Femur (tissue), 1 donor: Measurements from ENCODE around the gene KLHL18.
A peak's percentile ranks its signal among the peaks of the same experiment; 100 is the strongest.
"Not testable (repeated sequence)": the region's sequence is repeated elsewhere in the genome, so short reads cannot be mapped to it uniquely, and the experiment has no call there.

Experiments
- DNase-seq: peaks from one replicate; pipeline ENCODE4 v3.0.0-alpha.2; 2017

Gene KLHL18

DNA sequence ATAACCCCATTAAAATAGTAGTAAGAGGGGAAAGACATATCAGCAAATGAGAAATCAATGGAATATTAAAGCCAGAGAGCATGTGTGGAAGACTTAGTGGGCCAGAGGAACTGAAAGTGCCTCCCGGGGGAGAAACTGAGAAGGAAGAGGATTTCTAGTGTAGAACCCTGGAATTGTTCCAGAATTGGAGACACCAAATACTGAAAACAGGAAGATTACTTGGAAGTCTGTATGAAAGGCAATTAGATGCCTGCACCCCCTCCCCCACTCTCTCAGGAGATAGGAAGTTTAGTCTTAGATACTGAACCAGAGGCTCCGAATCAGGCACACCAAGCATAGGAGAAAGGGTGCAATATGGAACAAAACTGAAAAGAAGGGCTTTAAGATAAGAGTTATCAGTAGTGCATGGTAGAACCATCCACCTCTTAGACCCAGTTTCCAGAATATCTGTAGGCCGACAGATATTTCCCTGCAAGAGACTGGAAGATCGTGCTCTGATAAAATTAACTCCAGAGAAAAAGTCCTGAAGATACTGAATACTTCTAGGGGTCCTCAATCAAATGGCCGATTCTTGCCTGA, 32.4 kb downstream of the KLHL18 start:
- no peak for DNase-seq

GRCh38 chr3:47316151-47316550, 33.4 kb downstream of the KLHL18 start:
- DNase-seq: not testable (repeated sequence)

- no peak for DNase-seq
These were observed 36.2 kb downstream of the KLHL18 start for GRCh38 chr3:47318916-47319315.

DNA sequence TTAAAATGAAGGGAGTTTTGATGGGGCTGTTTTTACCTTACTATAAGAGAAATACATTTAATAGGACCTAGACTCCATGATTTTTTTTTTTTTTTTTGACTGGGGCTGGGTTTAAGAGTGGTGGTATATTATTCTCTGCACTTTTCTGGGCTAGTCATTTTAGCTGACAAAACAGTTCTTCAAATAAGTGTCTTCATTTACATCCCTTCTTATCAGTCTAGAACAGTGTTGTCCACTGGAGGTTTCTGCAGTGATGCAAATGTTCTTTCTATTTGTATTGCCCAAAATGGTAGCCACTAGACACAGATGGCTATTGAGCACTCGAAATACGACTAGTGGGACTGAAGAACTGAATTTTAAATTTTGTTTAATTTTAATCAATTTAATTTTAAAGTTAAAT, 37.2 kb downstream of the KLHL18 start:
- no peak for DNase-seq

GRCh38 chr3:47323431-47324277, 40.9 kb downstream of the KLHL18 start:
- DNase-seq: no peak

GRCh38 chr3:47324278-47324865, 41.6 kb downstream of the KLHL18 start:
- DNase-seq: peak; percentile 77

DNA sequence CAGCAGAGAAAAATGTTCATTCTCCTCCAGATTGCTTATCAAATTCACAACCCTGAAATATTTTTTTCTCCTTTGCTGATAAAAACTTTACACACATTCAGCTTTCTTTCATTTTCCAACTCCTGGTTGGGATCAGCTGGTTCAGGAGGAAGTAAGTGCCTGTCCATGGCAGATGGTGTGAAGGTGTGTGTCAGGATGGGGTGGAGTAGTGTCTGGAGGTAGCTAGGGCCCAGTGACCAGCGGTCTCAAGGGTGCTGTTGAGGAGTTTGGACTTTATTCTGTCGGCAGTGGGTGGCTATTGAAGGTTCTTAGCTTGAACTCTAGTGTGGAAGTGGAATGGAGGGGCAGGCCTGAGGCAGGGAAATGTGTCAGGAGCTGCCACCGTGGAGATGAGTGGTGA, 51.2 kb downstream of the KLHL18 start:
- no peak for DNase-seq

- no peak for DNase-seq
These were observed 54.9 kb downstream of the KLHL18 start for GRCh38 chr3:47337656-47338055.

DNA sequence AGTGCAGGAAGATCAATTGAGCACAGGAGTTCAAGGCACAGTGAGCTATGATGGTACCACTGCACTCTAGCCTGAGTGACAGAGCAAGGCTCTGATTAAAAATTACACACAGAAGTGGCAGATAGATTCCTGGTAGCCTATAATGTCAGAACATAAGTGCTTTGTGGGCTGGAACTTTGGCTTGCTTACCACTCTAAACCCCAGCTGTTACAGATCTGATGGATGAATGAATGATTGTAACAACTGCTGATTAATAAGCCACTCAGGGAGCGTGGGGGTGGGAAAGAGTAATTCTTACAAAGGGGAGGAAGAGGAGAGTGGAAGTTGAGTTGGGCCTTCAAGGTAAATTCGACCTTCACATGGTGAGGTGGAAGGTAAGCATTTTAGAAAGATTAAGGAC, 57.2 kb downstream of the KLHL18 start:
- no peak for DNase-seq

DNA sequence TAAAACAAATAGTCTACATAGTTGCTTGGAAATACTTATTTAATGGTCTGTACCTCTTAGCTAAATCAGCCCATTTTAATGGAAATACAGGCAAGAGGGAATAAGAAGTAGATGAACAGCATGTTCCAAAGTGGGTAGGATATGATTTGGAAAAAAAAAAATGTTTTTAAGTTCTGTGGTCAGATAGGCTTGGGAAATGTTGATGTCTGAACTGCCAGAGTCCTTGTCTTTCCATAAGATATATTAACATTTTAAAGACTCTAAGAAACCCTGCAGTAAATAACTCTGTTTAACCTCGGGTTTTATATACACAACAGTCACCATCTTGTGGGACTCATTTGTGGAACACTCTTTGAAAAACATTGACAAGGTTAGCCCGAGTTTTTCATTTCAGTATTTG, 58.1 kb downstream of the KLHL18 start:
- DNase-seq: no peak

DNA sequence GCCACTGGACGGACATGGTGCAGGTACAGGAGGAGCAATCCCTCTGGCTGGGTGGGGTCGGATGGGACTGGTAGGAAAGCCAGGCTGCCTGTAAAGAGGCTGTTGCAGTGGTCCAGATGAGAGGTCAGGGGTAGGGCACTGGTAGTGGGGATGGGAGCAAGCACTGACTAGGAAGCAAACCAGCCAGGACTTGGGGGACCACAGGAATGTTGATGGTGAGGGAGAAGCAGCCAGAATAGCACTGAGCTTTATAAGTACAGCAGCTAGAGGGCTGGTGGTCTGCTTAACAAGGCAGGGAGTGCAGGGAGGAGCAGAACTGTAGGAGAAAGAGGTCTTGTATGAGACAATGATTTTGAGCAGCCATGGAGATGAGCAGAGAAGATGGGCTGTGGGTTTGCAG, 59.4 kb downstream of the KLHL18 start:
- DNase-seq: peak; percentile 49

DNA sequence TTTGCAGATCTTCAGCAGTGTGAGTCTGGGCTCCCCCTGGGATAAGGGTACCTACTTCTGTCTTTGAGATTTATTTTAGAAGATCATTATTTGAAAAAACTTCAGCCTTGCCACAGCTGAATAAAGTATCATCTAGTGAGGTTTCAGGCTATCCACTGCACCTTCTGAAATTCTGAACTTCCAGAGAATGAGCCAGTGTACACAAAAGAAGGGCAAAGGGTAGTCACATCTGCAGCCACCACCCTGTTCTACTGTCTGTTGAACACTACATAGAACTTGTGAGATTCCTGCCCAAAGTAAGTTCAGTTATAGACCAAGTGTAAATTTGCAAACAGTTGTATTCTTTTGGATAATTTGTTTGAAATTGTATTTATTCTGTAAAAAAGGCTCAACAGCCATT, 60.1 kb downstream of the KLHL18 start:
- no peak for DNase-seq

- DNase-seq: no peak
These were observed 60.8 kb downstream of the KLHL18 start for GRCh38 chr3:47343471-47343971.

GRCh38 chr3:47344971-47345370, 62.2 kb downstream of the KLHL18 start:
- no peak for DNase-seq

GRCh38 chr3:47347217-47347801, 64.6 kb downstream of the KLHL18 start:
- no peak for DNase-seq

DNA sequence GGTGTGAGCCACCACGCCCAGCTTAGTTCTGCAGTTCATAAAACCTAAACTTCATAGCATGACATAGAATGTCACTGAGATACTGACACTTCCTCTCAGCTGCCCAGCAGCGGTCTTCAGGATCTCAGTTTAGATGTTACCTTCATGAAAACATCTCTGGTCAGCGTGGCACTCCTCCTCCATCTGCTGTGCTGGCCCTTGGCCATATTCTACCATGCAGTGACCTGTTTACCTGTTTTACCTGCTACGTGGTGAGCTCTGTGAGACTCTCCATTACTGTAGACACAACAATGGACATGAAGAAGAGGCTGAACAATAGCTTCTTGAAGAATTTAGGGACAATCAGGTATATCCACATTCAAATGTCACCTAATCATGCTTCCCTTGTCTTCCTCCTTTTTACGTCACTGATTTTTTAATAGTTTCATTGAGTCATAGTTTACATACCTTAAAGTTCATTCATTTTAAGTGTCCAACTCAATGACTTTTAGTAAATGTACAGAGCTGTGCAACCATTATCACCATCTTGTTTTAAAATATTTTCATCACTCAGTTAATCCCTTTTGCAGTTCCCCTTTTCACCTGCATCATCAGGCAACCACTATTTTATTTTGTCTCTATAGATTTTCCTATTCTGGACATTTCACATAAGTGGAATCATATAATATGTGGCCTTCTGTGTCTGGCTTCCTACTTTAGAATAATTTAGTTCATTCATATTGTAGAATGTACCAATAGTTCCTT, 65.8 kb downstream of the KLHL18 start:
- no peak for DNase-seq

- no peak for DNase-seq
These were observed 72.3 kb downstream of the KLHL18 start for GRCh38 chr3:47355010-47355409.

- no peak for DNase-seq
These were observed 73.5 kb downstream of the KLHL18 start for GRCh38 chr3:47356201-47356600.

DNA sequence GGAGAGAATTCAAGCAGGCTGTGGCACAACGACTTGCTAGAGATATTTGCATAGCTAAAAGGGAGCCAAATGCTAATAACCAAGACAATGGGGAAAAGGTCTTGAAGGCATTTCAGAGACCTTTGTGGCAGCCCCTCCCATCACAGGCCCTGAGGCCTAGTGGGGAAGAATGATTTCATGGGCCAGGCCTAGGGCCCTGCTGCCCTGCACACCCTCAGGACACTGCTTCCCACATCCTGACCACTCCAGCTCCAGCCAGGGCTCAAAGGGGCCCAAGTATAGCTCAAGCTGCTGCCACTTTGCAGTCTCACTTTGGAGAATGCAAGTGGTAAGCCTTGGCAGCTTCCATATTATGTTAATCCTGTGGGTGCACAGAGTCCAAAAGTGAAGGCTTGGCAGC, 76.6 kb downstream of the KLHL18 start:
- DNase-seq: no peak

GRCh38 chr3:47360110-47360517, 77.4 kb downstream of the KLHL18 start:
- DNase-seq: not testable (repeated sequence)

DNA sequence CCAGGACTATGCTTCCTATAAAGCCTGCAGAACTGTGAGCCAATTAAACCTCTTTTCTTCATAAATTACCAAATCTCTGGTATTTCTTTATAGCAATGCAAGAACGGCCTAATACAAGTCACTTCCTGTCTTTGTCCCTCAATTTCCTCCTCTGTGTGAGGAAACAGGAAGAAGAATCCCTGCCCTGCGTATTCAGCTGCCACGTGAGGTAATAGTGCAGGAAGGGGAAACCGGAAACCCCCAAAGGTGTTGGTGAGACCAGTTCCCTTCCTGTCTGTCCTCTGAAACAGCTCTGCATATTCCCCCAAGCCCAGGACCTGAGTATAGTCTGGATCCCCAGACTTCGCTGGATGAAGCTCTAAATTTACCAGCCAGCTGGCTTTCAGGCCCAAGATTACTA, 80.0 kb downstream of the KLHL18 start:
- DNase-seq: no peak

GRCh38 chr3:47365213-47366153, 82.7 kb downstream of the KLHL18 start:
- DNase-seq: peak; percentile 59
